Measurements from ENCODE around the gene SERP1. TPM values are rescaled to one million over a fixed set of nuclear protein-coding genes. Genes with fewer than 3 reads are reported as not detected.
"Not testable (repeated sequence)": the region's sequence is repeated elsewhere in the genome, so short reads cannot be mapped to it uniquely, and the experiment has no call there.

Gene SERP1
- total RNA-seq, 1 donor from 2014 or later = 85.2 TPM

DNA sequence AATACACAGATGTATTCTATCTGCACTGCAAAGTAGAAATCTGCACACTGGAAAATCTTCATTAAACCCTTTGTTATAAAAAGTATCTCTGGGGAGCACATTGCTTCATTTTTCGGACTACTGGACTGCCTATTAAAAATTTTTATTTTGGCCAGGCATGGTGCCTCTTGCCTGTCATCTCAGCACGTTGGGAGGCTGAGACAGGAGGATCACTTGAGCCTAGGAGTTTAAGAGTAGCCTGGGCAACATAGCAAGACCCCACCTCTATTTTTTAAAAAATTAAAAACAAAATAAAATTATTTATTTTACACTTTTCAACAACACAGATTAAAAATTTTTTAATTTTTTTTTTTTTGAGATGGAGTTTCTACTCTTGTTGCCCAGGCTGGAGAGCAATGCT, 6.0 kb downstream of the SERP1 start:
- DNase-seq (ENCODE audit: low spot score) = no peak

DNA sequence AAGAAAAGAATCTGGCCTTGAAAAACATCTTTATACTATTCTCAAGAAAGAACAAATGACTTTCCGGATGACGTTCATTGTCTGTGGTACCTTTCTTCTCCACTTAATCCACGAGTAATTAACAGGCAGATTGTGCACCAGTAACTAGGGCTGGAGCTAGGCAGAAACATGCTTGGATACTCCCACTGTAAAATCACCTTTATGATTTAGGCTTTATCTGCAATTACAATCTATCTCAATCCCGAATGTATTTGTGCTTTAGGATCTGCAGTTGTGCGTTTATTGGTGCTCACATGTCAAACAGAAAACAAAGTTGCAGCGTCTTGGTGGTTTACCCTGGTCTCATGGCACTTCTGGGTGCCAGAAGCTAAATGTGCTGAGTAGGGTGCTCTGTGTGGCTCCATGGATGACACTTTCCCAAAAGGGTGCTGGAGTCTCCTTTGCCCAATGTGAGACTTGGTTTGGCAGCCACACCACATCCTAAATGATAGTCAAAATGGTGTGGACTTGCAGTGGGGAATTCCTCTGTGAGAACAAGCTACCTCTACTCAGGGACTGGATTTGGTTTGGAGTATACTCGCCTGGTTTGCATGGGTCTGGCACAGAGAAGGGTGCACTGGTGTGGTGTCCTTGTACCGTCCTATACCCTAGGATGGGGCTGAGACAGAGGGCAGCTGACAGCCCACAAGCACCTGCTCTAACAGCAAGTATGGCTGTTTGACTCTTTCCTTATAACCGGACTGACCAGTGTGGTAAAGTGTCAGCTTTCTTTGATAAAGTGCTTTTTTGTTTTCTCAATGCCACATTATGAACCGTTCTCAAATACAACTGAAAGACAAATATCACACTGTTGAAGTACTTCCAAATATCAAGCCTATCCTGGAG, 7.7 kb downstream of the SERP1 start:
- no peak for DNase-seq (ENCODE audit: low spot score)

- no peak for DNase-seq (ENCODE audit: low spot score)
Measured at GRCh38 chr3:150535204-150535603, 11.1 kb downstream of the SERP1 start.

DNA sequence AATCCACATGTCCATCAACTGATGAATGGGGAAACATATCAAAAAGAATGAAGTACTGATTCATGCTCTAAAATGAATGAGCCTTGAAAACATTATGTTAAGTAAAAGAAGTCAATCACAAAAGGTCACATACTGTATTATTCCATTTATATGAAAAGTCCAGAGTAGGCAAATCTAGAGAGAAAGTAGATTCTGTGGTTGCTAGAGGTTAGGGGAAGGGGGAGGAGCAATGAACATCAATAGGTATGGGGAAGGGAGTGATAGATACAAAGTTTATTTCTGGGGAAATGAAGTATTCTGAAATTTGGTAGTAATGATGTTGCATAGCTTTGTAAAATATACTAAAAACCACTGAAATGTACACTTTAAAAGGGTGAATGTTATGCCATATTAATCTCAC, 14.5 kb downstream of the SERP1 start:
- DNase-seq (ENCODE audit: low spot score) = no peak

DNA sequence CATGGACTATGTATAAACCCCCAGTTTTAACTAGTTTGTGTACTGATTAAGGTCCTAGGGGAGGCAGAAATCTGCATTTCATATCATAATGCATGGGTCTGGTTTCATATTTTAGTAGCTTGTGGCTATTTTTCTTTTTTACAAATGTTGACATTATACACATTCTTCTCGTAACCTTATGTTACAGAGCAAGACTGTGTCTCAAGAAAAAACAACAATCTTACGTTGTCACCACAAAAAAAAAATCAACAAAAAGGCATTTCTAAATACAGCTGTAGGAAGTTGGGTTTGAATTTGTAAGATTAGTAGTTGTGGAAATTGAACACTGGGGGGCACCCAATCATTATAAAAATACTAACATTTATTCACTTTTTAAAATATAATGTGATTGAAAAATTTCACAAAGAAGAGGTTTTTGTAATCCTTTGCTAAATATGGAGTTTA, 17.9 kb downstream of the SERP1 start:
- DNase-seq (ENCODE audit: low spot score) = no peak

GRCh38 chr3:150527464-150528255, 18.6 kb downstream of the SERP1 start:
- no peak for DNase-seq (ENCODE audit: low spot score)

DNA sequence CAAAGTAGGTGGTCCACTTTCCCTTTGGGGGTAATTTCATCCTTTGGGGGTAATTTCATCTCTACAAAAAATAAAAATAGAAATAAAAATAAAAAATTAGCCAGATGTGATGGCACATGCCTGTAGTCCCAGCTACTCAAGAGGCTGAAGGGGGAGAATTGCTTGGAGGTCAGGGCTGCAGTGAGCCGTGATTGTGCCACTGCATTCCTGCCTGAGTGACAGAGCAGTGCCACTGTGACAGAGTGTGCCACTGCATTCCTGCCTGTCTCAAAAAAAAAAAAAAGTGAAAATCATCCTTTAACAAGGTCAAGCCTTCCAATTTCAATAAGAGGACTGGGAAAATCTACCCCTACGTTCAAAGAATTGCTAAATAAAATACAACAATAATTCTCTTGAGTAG, 22.8 kb downstream of the SERP1 start:
- no peak for DNase-seq (ENCODE audit: low spot score)

GRCh38 chr3:150521463-150521862, 24.8 kb downstream of the SERP1 start:
- no peak for DNase-seq (ENCODE audit: low spot score)

GRCh38 chr3:150520408-150520807, 25.9 kb downstream of the SERP1 start:
- no peak for DNase-seq (ENCODE audit: low spot score)

DNA sequence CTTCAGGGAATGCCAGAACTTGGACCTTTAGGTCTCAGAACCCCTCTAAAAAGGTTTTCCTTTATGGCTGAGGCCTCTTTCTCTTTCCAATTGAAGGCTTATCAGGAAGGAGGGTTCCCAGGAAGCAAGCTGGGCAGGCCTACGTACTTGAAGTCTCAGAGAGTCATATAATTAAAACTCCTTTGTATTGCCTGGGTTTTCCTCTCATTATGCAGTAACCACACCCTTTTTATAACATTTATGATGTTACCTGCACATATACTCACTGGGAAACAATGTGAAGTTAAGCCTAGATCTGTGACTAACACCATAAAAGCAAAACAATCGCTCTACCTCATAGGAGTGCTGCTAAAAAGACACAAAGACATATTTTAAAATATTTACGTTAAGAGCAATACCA, 27.3 kb downstream of the SERP1 start:
- DNase-seq (ENCODE audit: low spot score) = no peak

DNA sequence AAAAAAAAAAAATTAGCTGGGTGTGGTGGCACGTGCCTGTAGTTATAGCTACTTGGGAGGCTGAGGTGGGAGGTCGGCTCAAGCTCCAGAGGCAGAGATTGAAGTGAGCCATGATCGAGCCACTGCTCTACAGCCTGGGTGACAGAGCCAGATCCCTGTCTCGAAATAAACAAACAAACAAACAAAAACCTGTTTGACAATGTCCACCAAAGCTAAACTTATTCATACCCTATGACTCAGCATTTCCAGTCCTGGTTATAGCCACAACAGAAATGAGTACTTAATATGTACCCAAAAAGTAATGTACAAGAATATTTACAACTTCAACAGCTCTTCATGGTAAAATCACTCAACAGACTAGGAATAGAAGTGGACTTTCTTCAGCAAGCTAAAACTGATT, 31.1 kb downstream of the SERP1 start:
- no peak for DNase-seq (ENCODE audit: low spot score)

GRCh38 chr3:150511122-150511821, 35.0 kb downstream of the SERP1 start:
- DNase-seq (ENCODE audit: low spot score) = no peak

- no peak for DNase-seq (ENCODE audit: low spot score)
Measured at GRCh38 chr3:150509780-150510179, 36.5 kb downstream of the SERP1 start.

DNA sequence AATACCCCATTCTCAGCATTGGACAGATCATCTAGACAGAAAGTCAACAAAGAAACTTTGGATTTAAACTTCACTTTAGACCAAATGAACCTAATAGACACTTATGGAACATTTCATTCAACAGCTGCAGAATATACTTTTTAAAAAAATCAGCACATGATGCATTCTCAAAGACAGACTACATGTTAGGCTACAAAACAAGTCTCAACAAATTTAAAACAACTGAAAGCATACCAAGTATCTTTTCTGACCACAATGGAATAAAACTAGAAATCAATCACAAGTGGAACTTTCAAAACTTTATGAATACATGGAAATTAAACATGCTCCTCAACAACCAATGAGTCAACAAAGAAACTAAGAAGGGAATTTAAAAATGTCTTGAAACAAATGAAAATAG, 37.9 kb downstream of the SERP1 start:
- no peak for DNase-seq (ENCODE audit: low spot score)

DNA sequence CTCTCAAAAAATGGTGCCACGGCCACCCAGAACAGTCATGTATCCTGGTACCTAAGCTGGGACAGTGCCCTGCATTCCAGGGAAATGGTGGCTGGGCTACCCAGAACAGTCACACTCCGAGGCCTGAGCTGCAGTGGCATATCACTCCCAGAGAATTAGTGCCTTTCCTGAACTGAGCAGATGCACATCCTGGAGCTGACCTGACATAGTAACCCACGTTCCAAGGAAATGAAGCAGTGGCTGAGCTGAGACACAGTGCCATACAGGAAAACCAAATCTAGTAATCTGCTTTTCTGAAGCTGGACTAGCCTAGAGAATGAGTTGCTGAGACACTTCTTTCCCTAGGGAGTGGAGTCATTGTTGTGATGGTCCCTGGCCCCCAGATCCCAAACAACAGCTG, 41.8 kb downstream of the SERP1 start:
- no peak for DNase-seq (ENCODE audit: low spot score)

DNA sequence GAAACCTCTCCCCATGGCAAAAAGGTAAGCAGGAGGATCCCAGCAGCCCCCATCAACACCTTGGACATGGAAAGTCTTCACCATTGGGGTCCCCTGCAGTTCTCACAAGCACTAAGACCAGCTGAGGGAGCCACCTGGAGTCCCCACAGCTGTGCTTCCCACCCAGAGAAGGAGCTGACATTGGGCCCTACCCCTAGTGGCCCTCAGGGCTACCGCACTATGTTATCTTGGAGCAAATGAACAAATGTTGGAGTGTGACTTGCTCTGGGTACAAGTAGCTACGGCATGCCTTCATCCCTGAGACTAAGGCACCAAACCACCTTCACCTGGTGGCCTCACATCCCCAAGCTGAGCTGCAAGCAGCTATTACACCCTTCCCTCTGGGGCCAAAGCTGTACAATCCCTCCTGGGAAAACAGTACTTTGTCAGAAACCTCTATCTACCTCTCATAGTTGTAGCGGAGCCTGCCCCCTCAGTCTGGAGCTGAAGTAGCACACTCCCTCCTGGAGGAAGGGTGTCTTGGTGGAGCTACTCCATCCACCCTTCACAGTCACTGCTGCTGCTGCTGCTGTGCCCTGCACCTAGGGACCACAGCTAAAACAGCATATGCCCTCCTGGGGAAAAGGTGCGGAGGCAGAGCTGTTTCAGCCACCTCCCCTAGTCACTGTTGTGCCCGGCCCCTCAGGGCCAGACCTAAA, 42.7 kb downstream of the SERP1 start:
- no peak for DNase-seq (ENCODE audit: low spot score)

GRCh38 chr3:150500960-150501359, 45.3 kb downstream of the SERP1 start:
- not testable (repeated sequence) for DNase-seq (ENCODE audit: low spot score)

DNA sequence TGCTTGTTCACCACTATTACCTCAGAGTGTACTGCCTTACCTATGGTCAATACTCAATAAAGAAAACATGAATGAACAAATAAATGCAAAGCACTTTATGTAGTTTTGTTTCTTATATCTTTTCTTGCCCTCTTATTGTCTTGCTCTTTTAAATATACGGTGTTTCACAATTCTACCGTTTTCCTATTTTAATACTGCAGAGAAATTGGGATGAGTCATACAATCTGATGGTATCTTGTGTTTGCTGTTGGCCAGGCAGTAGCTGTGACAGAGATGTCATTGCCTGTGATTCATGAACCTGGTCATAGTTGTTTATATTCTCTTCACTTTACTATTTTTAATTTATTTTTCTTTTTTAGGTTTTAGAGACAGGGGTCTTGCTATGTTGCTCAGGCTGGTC, 48.3 kb downstream of the SERP1 start:
- no peak for DNase-seq (ENCODE audit: low spot score)

GRCh38 chr3:150495563-150496168, 50.6 kb downstream of the SERP1 start:
- no peak for DNase-seq (ENCODE audit: low spot score)

DNA sequence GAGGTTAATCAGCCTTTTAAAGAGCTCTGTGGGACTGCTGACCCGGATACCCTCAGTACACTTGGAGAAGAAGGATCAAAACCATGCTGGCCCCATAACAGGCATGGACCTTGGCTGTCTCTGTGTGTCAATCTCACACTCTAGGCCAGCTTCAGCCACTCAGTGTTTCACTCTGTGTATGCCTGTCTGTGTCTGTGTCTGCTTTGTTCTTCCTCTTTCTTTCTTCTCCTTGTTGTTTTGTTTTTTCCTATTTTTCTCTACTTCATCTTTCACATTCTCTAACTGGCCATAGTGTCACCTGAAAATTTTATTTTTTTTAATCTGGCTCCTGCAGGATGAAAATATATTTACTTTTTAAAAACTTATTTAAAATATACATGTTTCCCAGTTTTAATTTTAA, 51.1 kb downstream of the SERP1 start:
- DNase-seq (ENCODE audit: low spot score) = no peak
